ENCODE results near the gene SEMA7A. TPM values are rescaled to one million over a fixed set of nuclear protein-coding genes. Genes with fewer than 3 reads are reported as not detected.

SEMA7A gene
- total RNA-seq, 1 experiment from 2014 or later, result 0.45 TPM

DNA sequence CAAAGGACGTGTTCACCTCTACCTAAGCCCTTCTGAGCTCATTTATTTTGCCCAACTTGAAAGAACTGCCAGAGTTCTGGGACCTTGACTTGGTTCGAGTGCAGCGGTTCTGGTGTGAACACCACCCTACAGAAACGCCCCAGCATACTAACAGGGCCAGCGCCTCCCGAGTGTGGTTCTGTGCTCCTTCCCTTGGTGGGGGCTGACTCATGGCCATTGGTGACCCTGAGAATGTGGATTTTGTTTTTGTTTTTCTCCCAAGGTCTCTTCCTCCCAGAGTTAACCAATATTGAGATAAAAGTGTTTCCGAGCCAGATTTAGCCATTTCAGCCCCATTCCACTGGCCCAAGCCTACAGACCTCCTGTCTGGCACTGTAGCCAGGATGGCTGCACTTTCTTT, 27.9 kb downstream of the SEMA7A start:
- DNase-seq (ENCODE audit: low spot score), result no peak
- H3K27ac ChIP-seq (ENCODE audit: low read depth, low read length, poor library complexity, severe bottlenecking), result no peak overlapping the region
- no peaks in the 10 kb centered on the region for H3K27me3 ChIP-seq (replicated peaks; ENCODE audit: insufficient read depth, low read depth, low read length, poor library complexity)
- no TSS peak for BruUV-seq (replicated peaks)
- H3K36me3 ChIP-seq (ENCODE audit: insufficient read depth, low read length, poor library complexity, severe bottlenecking), result no peaks in the 10 kb centered on the region
- peaks cover 16% of the 10 kb centered on the region for H3K4me1 ChIP-seq (ENCODE audit: insufficient read depth, low read length, poor library complexity, severe bottlenecking)
- H3K9me3 ChIP-seq (ENCODE audit: low read depth, low read length, poor library complexity, severe bottlenecking), result no peaks in the 10 kb centered on the region
- intact Hi-C loops (cut with micrococcal nuclease; ENCODE audit: unreplicated experiment), result no loop called here
- H3K4me3 ChIP-seq (ENCODE audit: low read depth, low read length, poor library complexity, severe bottlenecking), result no peak overlapping the region
- ChIA-PET POLR2A (ENCODE audit: low non-redundant PET) (interaction anchor here (0.6 kb wide), 1 partner anchor 41 kb away, joined by 3 read pairs; no protein-coding TSS in a partner anchor), CTCF (no interaction called here)
- TF ChIP-seq EZH2 (IDR thresholded peaks at IDR 0.05; ENCODE audit: borderline replicate concordance, low read depth, low read length, poor library complexity, severe bottlenecking), result no peak
- TF ChIP-seq, protein P1, sequence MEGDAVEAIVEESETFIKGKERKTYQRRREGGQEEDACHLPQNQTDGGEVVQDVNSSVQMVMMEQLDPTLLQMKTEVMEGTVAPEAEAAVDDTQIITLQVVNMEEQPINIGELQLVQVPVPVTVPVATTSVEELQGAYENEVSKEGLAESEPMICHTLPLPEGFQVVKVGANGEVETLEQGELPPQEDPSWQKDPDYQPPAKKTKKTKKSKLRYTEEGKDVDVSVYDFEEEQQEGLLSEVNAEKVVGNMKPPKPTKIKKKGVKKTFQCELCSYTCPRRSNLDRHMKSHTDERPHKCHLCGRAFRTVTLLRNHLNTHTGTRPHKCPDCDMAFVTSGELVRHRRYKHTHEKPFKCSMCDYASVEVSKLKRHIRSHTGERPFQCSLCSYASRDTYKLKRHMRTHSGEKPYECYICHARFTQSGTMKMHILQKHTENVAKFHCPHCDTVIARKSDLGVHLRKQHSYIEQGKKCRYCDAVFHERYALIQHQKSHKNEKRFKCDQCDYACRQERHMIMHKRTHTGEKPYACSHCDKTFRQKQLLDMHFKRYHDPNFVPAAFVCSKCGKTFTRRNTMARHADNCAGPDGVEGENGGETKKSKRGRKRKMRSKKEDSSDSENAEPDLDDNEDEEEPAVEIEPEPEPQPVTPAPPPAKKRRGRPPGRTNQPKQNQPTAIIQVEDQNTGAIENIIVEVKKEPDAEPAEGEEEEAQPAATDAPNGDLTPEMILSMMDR (conservative IDR thresholded peaks at IDR 0.05; ENCODE audit: low read depth, low read length), result no peak

- BruUV-seq (replicated peaks), result no TSS peak
- ChIA-PET POLR2A (ENCODE audit: low non-redundant PET) (no interaction called here), CTCF (interaction anchor here (0.5 to 0.6 kb wide), 2 partner anchors 355 to 365 kb away, joined by 3 to 6 read pairs; no protein-coding TSS in a partner anchor)
- Histone ChIP-seq H3K27me3 (replicated peaks; ENCODE audit: insufficient read depth, low read depth, low read length, poor library complexity) (no peaks in the 10 kb centered on the region), H3K27ac (ENCODE audit: low read depth, low read length, poor library complexity, severe bottlenecking) (no peak overlapping the region), H3K36me3 (ENCODE audit: insufficient read depth, low read length, poor library complexity, severe bottlenecking) (no peaks in the 10 kb centered on the region), H3K4me1 (ENCODE audit: insufficient read depth, low read length, poor library complexity, severe bottlenecking) (peaks cover 27% of the 10 kb centered on the region), H3K4me3 (ENCODE audit: low read depth, low read length, poor library complexity, severe bottlenecking) (no peak overlapping the region), H3K9me3 (ENCODE audit: low read depth, low read length, poor library complexity, severe bottlenecking) (no peaks in the 10 kb centered on the region)
- TF ChIP-seq, protein P1 (conservative IDR thresholded peaks at IDR 0.05; ENCODE audit: low read depth, low read length), result no peak
- TF ChIP-seq EZH2 (IDR thresholded peaks at IDR 0.05; ENCODE audit: borderline replicate concordance, low read depth, low read length, poor library complexity, severe bottlenecking), result no peak
- intact Hi-C loops (cut with micrococcal nuclease; ENCODE audit: unreplicated experiment), result no loop called here
- DNase-seq (ENCODE audit: low spot score), result no peak
Measured at GRCh38 chr15:74403991-74404563, 29.7 kb downstream of the SEMA7A start.

- no peaks in the 10 kb centered on the region for H3K36me3 ChIP-seq (ENCODE audit: insufficient read depth, low read length, poor library complexity, severe bottlenecking)
- CTCF ChIA-PET, result interaction anchor here (0.6 kb wide), 1 partner anchor 354 kb away, joined by 6 read pairs; no protein-coding TSS in a partner anchor
- TF ChIP-seq, protein P1 (conservative IDR thresholded peaks at IDR 0.05; ENCODE audit: low read depth, low read length), result no peak
- TF ChIP-seq EZH2 (IDR thresholded peaks at IDR 0.05; ENCODE audit: borderline replicate concordance, low read depth, low read length, poor library complexity, severe bottlenecking), result no peak
- H3K9me3 ChIP-seq (ENCODE audit: low read depth, low read length, poor library complexity, severe bottlenecking), result no peaks in the 10 kb centered on the region
- no peak for DNase-seq (ENCODE audit: low spot score)
- no peak overlapping the region for H3K4me3 ChIP-seq (ENCODE audit: low read depth, low read length, poor library complexity, severe bottlenecking)
- no TSS peak for BruUV-seq (replicated peaks)
- H3K27ac ChIP-seq (ENCODE audit: low read depth, low read length, poor library complexity, severe bottlenecking), result no peak overlapping the region
- H3K27me3 ChIP-seq (replicated peaks; ENCODE audit: insufficient read depth, low read depth, low read length, poor library complexity), result no peaks in the 10 kb centered on the region
- intact Hi-C loops (cut with micrococcal nuclease; ENCODE audit: unreplicated experiment), result no loop called here
- POLR2A ChIA-PET (ENCODE audit: low non-redundant PET), result no interaction called here
- peaks cover 27% of the 10 kb centered on the region for H3K4me1 ChIP-seq (ENCODE audit: insufficient read depth, low read length, poor library complexity, severe bottlenecking)
Measured at GRCh38 chr15:74403588-74403919, 30.2 kb downstream of the SEMA7A start.

All from A673 (cell line).